ENCODE measurements around the gene DNAJA4. TPM values are rescaled to one million over a fixed set of nuclear protein-coding genes. Genes with fewer than 3 reads are reported as not detected.

DNAJA4 gene
- total RNA-seq, 3 donors from 2014 or later (not counting 1 experiment from before 2014, with no cell fraction given) = 23.2 to 28.8 (median 26.3) TPM

DNA sequence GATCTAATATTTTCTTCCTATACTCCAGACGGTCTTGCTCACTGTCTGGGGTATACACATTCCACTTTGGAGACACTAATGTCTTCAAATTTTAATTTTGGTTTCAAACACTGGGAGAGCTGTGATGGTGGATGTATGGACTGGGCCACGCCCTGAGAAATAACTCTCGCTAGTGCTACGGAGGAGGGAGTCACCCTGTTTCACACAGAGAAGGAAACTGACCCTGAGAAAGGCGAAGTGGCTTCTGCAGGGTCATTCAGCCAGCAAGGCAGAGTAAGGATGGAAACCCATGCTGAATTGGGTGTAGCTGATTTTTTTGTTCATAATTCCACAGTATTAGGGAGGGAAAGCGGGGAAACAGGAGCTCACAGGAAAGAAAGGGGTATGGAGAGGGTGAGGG is 43.6 kb downstream of the DNAJA4 start:
- Mint-ChIP-seq H3K27ac (no peak overlapping the region), H3K27me3 (ENCODE audit: low read depth in 2 of 2) (peaks cover 4 to 7% of the 10 kb centered on the region in 2 donors), H3K4me3 (no peak overlapping the region), H3K9me3 (no peaks in the 10 kb centered on the region), H3K4me1 (no peaks in the 10 kb centered on the region), H3K36me3 (no peaks in the 10 kb centered on the region)
- H3K9me3 ChIP-seq (ENCODE audit: control insufficient read depth, insufficient read depth, low read length) = no peaks in the 10 kb centered on the region
- no peaks in the 10 kb centered on the region for H3K36me3 ChIP-seq (ENCODE audit: control insufficient read depth, insufficient read depth, low read length)
- TF ChIP-seq, protein P1, sequence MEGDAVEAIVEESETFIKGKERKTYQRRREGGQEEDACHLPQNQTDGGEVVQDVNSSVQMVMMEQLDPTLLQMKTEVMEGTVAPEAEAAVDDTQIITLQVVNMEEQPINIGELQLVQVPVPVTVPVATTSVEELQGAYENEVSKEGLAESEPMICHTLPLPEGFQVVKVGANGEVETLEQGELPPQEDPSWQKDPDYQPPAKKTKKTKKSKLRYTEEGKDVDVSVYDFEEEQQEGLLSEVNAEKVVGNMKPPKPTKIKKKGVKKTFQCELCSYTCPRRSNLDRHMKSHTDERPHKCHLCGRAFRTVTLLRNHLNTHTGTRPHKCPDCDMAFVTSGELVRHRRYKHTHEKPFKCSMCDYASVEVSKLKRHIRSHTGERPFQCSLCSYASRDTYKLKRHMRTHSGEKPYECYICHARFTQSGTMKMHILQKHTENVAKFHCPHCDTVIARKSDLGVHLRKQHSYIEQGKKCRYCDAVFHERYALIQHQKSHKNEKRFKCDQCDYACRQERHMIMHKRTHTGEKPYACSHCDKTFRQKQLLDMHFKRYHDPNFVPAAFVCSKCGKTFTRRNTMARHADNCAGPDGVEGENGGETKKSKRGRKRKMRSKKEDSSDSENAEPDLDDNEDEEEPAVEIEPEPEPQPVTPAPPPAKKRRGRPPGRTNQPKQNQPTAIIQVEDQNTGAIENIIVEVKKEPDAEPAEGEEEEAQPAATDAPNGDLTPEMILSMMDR (IDR thresholded peaks at IDR 0.05) = no peak
- intact Hi-C loops (cut with micrococcal nuclease) = loop anchor here (1.0 to 10.0 kb wide), 2 partner anchors 115 to 177 kb away; no protein-coding TSS in a partner anchor
- DNase-seq = no peak
- H3K4me3 ChIP-seq (ENCODE audit: low read length) = no peak overlapping the region
- 48% methylated on average over 5 of the region's 6 CpGs for WGBS (ENCODE audit: insufficient coverage)
- H3K27me3 ChIP-seq (ENCODE audit: control insufficient read depth, insufficient read depth, low read length) = no peaks in the 10 kb centered on the region
- no peaks in the 10 kb centered on the region for H3K4me1 ChIP-seq (ENCODE audit: control insufficient read depth, insufficient read depth, low read length)
- no peak for ATAC-seq
- H3K27ac ChIP-seq (ENCODE audit: low read length) = no peak overlapping the region

GRCh38 chr15:78308422-78309032 is 44.2 kb downstream of the DNAJA4 start:
- H3K36me3 ChIP-seq (ENCODE audit: control insufficient read depth, insufficient read depth, low read length) = no peaks in the 10 kb centered on the region
- H3K4me3 ChIP-seq (ENCODE audit: low read length) = no peak overlapping the region
- TF ChIP-seq, protein P1 (IDR thresholded peaks at IDR 0.05) = peak; percentile 44
- H3K27ac ChIP-seq (ENCODE audit: low read length) = no peak overlapping the region
- Mint-ChIP-seq H3K27me3 (ENCODE audit: low read depth in 2 of 2) (peaks cover 4 to 7% of the 10 kb centered on the region in 2 donors), H3K27ac (no peak overlapping the region), H3K9me3 (no peaks in the 10 kb centered on the region), H3K4me3 (no peak overlapping the region), H3K4me1 (no peaks in the 10 kb centered on the region), H3K36me3 (no peaks in the 10 kb centered on the region)
- no peaks in the 10 kb centered on the region for H3K9me3 ChIP-seq (ENCODE audit: control insufficient read depth, insufficient read depth, low read length)
- DNase-seq (peak; percentile 26 to 55), ATAC-seq (peak; percentile 52 to 71 (median 65))
- WGBS (ENCODE audit: insufficient coverage) = 21% methylated on average over 9 of the region's 9 CpGs
- intact Hi-C loops (cut with micrococcal nuclease) = loop anchor here (1.0 to 10.0 kb wide), 2 partner anchors 115 to 176 kb away; no protein-coding TSS in a partner anchor
- H3K4me1 ChIP-seq (ENCODE audit: control insufficient read depth, insufficient read depth, low read length) = no peaks in the 10 kb centered on the region
- no peaks in the 10 kb centered on the region for H3K27me3 ChIP-seq (ENCODE audit: control insufficient read depth, insufficient read depth, low read length)

DNA sequence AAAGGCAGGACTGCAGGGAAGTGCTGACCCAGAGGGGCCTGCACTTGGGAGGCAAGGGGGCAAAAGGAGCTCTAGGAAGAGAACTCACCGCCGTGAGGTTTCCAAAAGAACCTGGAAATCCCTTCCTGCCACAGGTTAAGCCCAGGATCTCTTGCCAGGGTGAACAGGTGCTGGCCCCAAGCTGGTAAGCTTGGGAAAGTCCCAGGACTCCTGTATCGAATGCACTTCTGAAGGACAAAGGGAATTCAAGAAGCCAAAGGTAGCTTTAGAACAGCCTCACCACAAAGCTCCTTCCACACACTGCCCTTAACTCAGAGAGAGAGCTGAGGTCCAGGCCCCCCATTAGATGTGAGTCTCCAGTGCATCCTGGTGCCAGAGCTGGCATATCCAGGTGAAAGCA is 46.9 kb downstream of the DNAJA4 start:
- Mint-ChIP-seq H3K27me3 (ENCODE audit: low read depth in 2 of 2) (peaks cover 4 to 7% of the 10 kb centered on the region in 2 donors), H3K27ac (no peak overlapping the region), H3K9me3 (no peaks in the 10 kb centered on the region), H3K4me1 (no peaks in the 10 kb centered on the region), H3K36me3 (no peaks in the 10 kb centered on the region), H3K4me3 (no peak overlapping the region)
- H3K27me3 ChIP-seq (ENCODE audit: control insufficient read depth, insufficient read depth, low read length) = no peaks in the 10 kb centered on the region
- ATAC-seq = no peak
- no peaks in the 10 kb centered on the region for H3K4me1 ChIP-seq (ENCODE audit: control insufficient read depth, insufficient read depth, low read length)
- no peaks in the 10 kb centered on the region for H3K9me3 ChIP-seq (ENCODE audit: control insufficient read depth, insufficient read depth, low read length)
- H3K4me3 ChIP-seq (ENCODE audit: low read length) = no peak overlapping the region
- TF ChIP-seq, protein P1 (IDR thresholded peaks at IDR 0.05) = no peak
- no peak overlapping the region for H3K27ac ChIP-seq (ENCODE audit: low read length)
- DNase-seq = no peak
- 88% methylated on average over 3 of the region's 3 CpGs for WGBS (ENCODE audit: insufficient coverage)
- intact Hi-C loops (cut with micrococcal nuclease) = no loop called here
- H3K36me3 ChIP-seq (ENCODE audit: control insufficient read depth, insufficient read depth, low read length) = no peaks in the 10 kb centered on the region

DNA sequence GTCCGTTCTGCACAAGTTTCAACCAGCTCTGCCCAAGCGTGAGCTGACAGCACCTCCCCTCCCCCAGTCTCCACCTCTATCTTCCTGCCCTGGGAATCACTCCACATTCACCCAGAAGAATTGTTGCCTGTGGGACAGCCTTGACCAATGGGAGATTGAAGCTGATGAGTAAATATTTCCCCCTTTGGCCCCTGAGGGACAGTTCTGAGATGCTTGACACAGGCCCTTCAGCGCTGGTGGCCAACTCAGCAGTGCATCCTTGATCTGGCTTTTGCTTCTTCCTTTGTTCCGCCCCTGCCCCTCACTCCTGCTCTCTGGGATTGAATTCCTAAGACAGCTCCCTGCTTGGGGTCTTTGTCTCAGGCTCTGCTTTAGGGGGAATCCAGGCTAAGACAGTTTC is 48.2 kb downstream of the DNAJA4 start:
- Histone ChIP-seq H3K4me1 (ENCODE audit: control insufficient read depth, insufficient read depth, low read length) (no peaks in the 10 kb centered on the region), H3K9me3 (ENCODE audit: control insufficient read depth, insufficient read depth, low read length) (no peaks in the 10 kb centered on the region), H3K27ac (ENCODE audit: low read length) (no peak overlapping the region), H3K27me3 (ENCODE audit: control insufficient read depth, insufficient read depth, low read length) (no peaks in the 10 kb centered on the region), H3K36me3 (ENCODE audit: control insufficient read depth, insufficient read depth, low read length) (no peaks in the 10 kb centered on the region), H3K4me3 (ENCODE audit: low read length) (no peak overlapping the region)
- Mint-ChIP-seq H3K9me3 (no peaks in the 10 kb centered on the region), H3K4me3 (no peak overlapping the region), H3K27me3 (ENCODE audit: low read depth in 2 of 2) (peaks cover 0 to 7% of the 10 kb centered on the region in 2 donors), H3K27ac (no peak overlapping the region), H3K36me3 (no peaks in the 10 kb centered on the region), H3K4me1 (no peaks in the 10 kb centered on the region)
- WGBS (ENCODE audit: insufficient coverage) = 78% methylated on average over 4 of the region's 4 CpGs
- ATAC-seq (no peak), DNase-seq (no peak)
- TF ChIP-seq, protein P1 (IDR thresholded peaks at IDR 0.05) = no peak
- intact Hi-C loops (cut with micrococcal nuclease) = no loop called here
